H9 (cell line): ENCODE results near the gene NEURL4. TPM values are rescaled to one million over a fixed set of nuclear protein-coding genes. Genes with fewer than 3 reads are reported as not detected.
A peak's percentile ranks its signal among the peaks of the same experiment; 100 is the strongest.

Experiments used
- DNase-seq: peaks from one replicate; pipeline ENCODE4 v3.0.0-alpha.2; 2017
- H2AFZ ChIP-seq: one replicate; pipeline ENCODE4 v1.6.1; 2013; ENCODE audit warnings: mild to moderate bottlenecking, low read length, control low read depth, moderate library complexity
- H2AK5ac ChIP-seq: 2 replicates; pipeline ENCODE4 v1.6.1; 2013; ENCODE audit warnings: low read length, control low read depth, mixed read lengths; ENCODE audit not compliant: insufficient read length
- H2BK120ac ChIP-seq: one replicate; pipeline ENCODE4 v1.6.1; 2013; ENCODE audit warnings: low read depth, mild to moderate bottlenecking, low read length, control low read depth, inconsistent platforms; ENCODE audit not compliant: poor library complexity, severe bottlenecking
- H2BK12ac ChIP-seq: 2 replicates; pipeline ENCODE4 v1.6.1; 2013; ENCODE audit warnings: low read length, control low read depth, mixed read lengths, low read depth; ENCODE audit not compliant: insufficient read length
- H2BK15ac ChIP-seq: 2 replicates; pipeline ENCODE4 v1.6.1; 2013; ENCODE audit warnings: low read depth, low read length, control low read depth
- H2BK20ac ChIP-seq: one replicate; pipeline ENCODE4 v1.6.1; 2013; ENCODE audit warnings: low read depth, mild to moderate bottlenecking, low read length, control low read depth, inconsistent platforms; ENCODE audit not compliant: poor library complexity, severe bottlenecking
- H2BK5ac ChIP-seq: 2 replicates; pipeline ENCODE4 v1.6.1; 2013; ENCODE audit warnings: low read length, control low read depth, mixed read lengths; ENCODE audit not compliant: insufficient read length
- H3K14ac ChIP-seq: 2 replicates; pipeline ENCODE4 v1.6.1; 2013; ENCODE audit warnings: low read length, control low read depth; ENCODE audit not compliant: insufficient read depth
- H3K18ac ChIP-seq: 2 replicates; pipeline ENCODE4 v1.6.1; 2013; ENCODE audit warnings: low read depth, mild to moderate bottlenecking, mixed read lengths, low read length, control low read depth; ENCODE audit not compliant: insufficient read length
- H3K23ac ChIP-seq: 2 replicates; pipeline ENCODE4 v1.6.1; 2013; ENCODE audit warnings: low read length, control low read depth, mixed read lengths, low read depth; ENCODE audit not compliant: insufficient read length
- H3K23me2 ChIP-seq: 2 replicates; pipeline ENCODE4 v1.6.1; 2013; ENCODE audit warnings: low read depth, mild to moderate bottlenecking, mixed read lengths, low read length, control low read depth; ENCODE audit not compliant: insufficient read length, poor library complexity, severe bottlenecking
- H3K27ac ChIP-seq: 2 replicates; pipeline ENCODE4 v1.5.1; 2013; ENCODE audit warnings: low read length, control low read depth, mixed read lengths, low read depth; ENCODE audit not compliant: insufficient read length
- H3K27me3 ChIP-seq: 2 replicates; pipeline ENCODE4 v1.6.1; 2013; ENCODE audit warnings: low read length, control low read depth, inconsistent platforms; ENCODE audit not compliant: insufficient read depth
- H3K4ac ChIP-seq: 2 replicates; pipeline ENCODE4 v1.6.1; 2013; ENCODE audit warnings: low read depth, mild to moderate bottlenecking, control low read depth, inconsistent platforms, low read length, moderate library complexity
- H3K4me1 ChIP-seq: 2 replicates; pipeline ENCODE4 v1.6.1; 2013; ENCODE audit warnings: low read length, control low read depth, inconsistent platforms; ENCODE audit not compliant: insufficient read depth
- H3K4me2 ChIP-seq: 2 replicates; pipeline ENCODE4 v1.6.1; 2013; ENCODE audit warnings: low read length, control low read depth, mixed read lengths; ENCODE audit not compliant: insufficient read length, insufficient read depth
- H3K56ac ChIP-seq: 2 replicates; pipeline ENCODE4 v1.6.1; 2013; ENCODE audit warnings: low read depth, mild to moderate bottlenecking, mixed read lengths, low read length, control low read depth; ENCODE audit not compliant: insufficient read length
- H3K79me1 ChIP-seq: 2 replicates; pipeline ENCODE4 v1.6.1; 2013; ENCODE audit warnings: low read depth, mild to moderate bottlenecking, moderate library complexity, low read length, control low read depth, inconsistent platforms; ENCODE audit not compliant: insufficient read depth, poor library complexity, severe bottlenecking
- H3K79me2 ChIP-seq: 2 replicates; pipeline ENCODE4 v1.6.1; 2013; ENCODE audit warnings: low read length, control low read depth, inconsistent platforms; ENCODE audit not compliant: insufficient read depth
- H3K9ac ChIP-seq: 2 replicates; pipeline ENCODE4 v1.6.1; 2013; ENCODE audit warnings: low read length, control low read depth, mixed read lengths; ENCODE audit not compliant: insufficient read length; ENCODE audit errors: extremely low read depth
- H3K9me3 ChIP-seq: one replicate; pipeline ENCODE4 v1.6.1; 2013; ENCODE audit warnings: low read depth, low read length, inconsistent platforms; ENCODE audit not compliant: control insufficient read depth
- H3T11ph ChIP-seq: one replicate; pipeline ENCODE4 v1.6.1; 2013; ENCODE audit warnings: mild to moderate bottlenecking, low read length, control low read depth, inconsistent platforms
- H4K20me1 ChIP-seq: one replicate; pipeline ENCODE4 v1.6.1; 2013; ENCODE audit not compliant: control insufficient read depth, insufficient read length, insufficient read depth
- H4K5ac ChIP-seq: 2 replicates; pipeline ENCODE4 v1.6.1; 2013; ENCODE audit warnings: low read depth, mild to moderate bottlenecking, mixed read lengths, low read length, control low read depth; ENCODE audit not compliant: insufficient read length
- H4K8ac ChIP-seq: replicated peaks from 2 replicates; pipeline ENCODE4 v1.6.1; 2013; ENCODE audit warnings: low read length, control low read depth, mixed read lengths, low read depth; ENCODE audit not compliant: insufficient read length
- H4K91ac ChIP-seq: 2 replicates; pipeline ENCODE4 v1.6.1; 2013; ENCODE audit warnings: low read depth, mild to moderate bottlenecking, moderate library complexity, mixed read lengths, low read length, control low read depth; ENCODE audit not compliant: insufficient read length
- H3K27ac Mint-ChIP-seq, 3 experiments: 2 replicates in 2 of 3; 3 replicates in 1 of 3; pipeline ENCODE4 v1.8.0; 2020 to 2021; ENCODE audit warnings: mixed read lengths in 3 of 3, mild to moderate bottlenecking in 1 of 3, moderate library complexity in 1 of 3
- H3K27me3 Mint-ChIP-seq: 2 replicates; pipeline ENCODE4 v1.8.0; 2021; ENCODE audit warnings: low read depth, mild to moderate bottlenecking, moderate library complexity, mixed read lengths
- H3K36me3 Mint-ChIP-seq, 3 experiments: 2 replicates in 2 of 3; 3 replicates in 1 of 3; pipeline ENCODE4 v1.8.0; 2020 to 2021; ENCODE audit warnings: low read depth in 3 of 3, mixed read lengths in 3 of 3; ENCODE audit not compliant: insufficient read depth in 1 of 3
- H3K4me1 Mint-ChIP-seq, 2 experiments: 2 replicates each; pipeline ENCODE4 v1.8.0; 2020; ENCODE audit warnings: mixed read lengths in 2 of 2
- H3K4me3 Mint-ChIP-seq, 2 experiments: 2 replicates in 1 of 2; 3 replicates in 1 of 2; pipeline ENCODE4 v1.8.0; 2020 to 2021; ENCODE audit warnings: mild to moderate bottlenecking in 2 of 2, mixed read lengths in 2 of 2, moderate library complexity in 1 of 2
- H3K9me3 Mint-ChIP-seq, 2 experiments: 2 replicates in 1 of 2; 3 replicates in 1 of 2; pipeline ENCODE4 v1.8.0; 2020; ENCODE audit warnings: mild to moderate bottlenecking in 2 of 2, mixed read lengths in 2 of 2, moderate library complexity in 1 of 2
- CTCF ChIP-seq: fragments of 200-600 bp; sonication (generic); conservative IDR thresholded peaks from 3 replicates; pipeline ENCODE4 v1.8.0; 2021; ENCODE audit warnings: antibody characterized with exemption, mild to moderate bottlenecking
- WGBS: extraction: QIAGEN DNeasy Blood & Tissue Kit; methylation state at CpG from one replicate; pipeline ENCODE4 v1.1.7; 2013; ENCODE audit warnings: missing lambda C conversion rate, low lambda C conversion rate, mixed read lengths; ENCODE audit not compliant: insufficient read length; ENCODE audit errors: extremely low coverage; 5-methylcytosine and 5-hydroxymethylcytosine counted together
- total RNA-seq: library from RNA; stranded (reverse); gene quantifications from 2 replicates; pipeline ENCODE4 v1.2.1, GENCODE V29; 2021

Gene NEURL4
- total RNA-seq, 1 experiment from 2014 or later: 54.8 TPM

- H3T11ph ChIP-seq: no peak overlapping the region
- H3K27me3 ChIP-seq: no peaks in the 10 kb centered on the region
- no peak overlapping the region for H3K56ac ChIP-seq
- WGBS: no CpG with 5 or more reads among the region's 8 CpGs
- H4K5ac ChIP-seq: no peak overlapping the region
- H2BK12ac ChIP-seq: no peak overlapping the region
- H2BK20ac ChIP-seq: no peak overlapping the region
- H3K23ac ChIP-seq: no peak overlapping the region
- no peak overlapping the region for H2AK5ac ChIP-seq
- no peak overlapping the region for H3K4me2 ChIP-seq
- no peak overlapping the region for H4K91ac ChIP-seq
- peaks cover 16 to 23% of the 10 kb centered on the region in 2 experiments for H3K4me1 Mint-ChIP-seq
- H3K36me3 Mint-ChIP-seq: peaks cover 0 to 2% (median 0%) of the 10 kb centered on the region in 3 experiments; a peak in 2 of 7 replicates
- no peaks in the 10 kb centered on the region for H3K9me3 Mint-ChIP-seq
- no peak overlapping the region for H2BK120ac ChIP-seq
- peaks cover 12% of the 10 kb centered on the region for H3K23me2 ChIP-seq
- H3K79me1 ChIP-seq: no peaks in the 10 kb centered on the region
- H3K27ac Mint-ChIP-seq: no peak overlapping the region
- no peak overlapping the region for H2BK15ac ChIP-seq
- peaks cover 4% of the 10 kb centered on the region; the same call in 1 of the 2 replicates for H3K4me1 ChIP-seq
- H3K4me3 Mint-ChIP-seq: peak overlapping the region in 1 of 2 experiments; percentile 59; a peak in 2 of 5 replicates
- H3K79me2 ChIP-seq: no peaks in the 10 kb centered on the region
- no peak overlapping the region for H3K4ac ChIP-seq
- H3K9ac ChIP-seq: no peak overlapping the region
- H3K18ac ChIP-seq: no peak overlapping the region
- TF ChIP-seq CTCF: no peak
- no peaks in the 10 kb centered on the region for H3K9me3 ChIP-seq
- H2AFZ ChIP-seq: no peak overlapping the region
- H4K20me1 ChIP-seq: no peaks in the 10 kb centered on the region
- H3K27me3 Mint-ChIP-seq: peaks cover 14% of the 10 kb centered on the region
- no peak overlapping the region for H2BK5ac ChIP-seq
- no peak overlapping the region for H4K8ac ChIP-seq
- H3K14ac ChIP-seq: no peak overlapping the region
- H3K27ac ChIP-seq: no peak overlapping the region
- DNase-seq: no peak
These were observed 49.7 kb downstream of the NEURL4 start for GRCh38 chr17:7279448-7279847.
